ENCODE results near the gene MRTFB. TPM values are rescaled to one million over a fixed set of nuclear protein-coding genes. Genes with fewer than 3 reads are reported as not detected.

Gene MRTFB
- total RNA-seq, 2 experiments from 2014 or later: 12.1 to 13.3 TPM

DNA sequence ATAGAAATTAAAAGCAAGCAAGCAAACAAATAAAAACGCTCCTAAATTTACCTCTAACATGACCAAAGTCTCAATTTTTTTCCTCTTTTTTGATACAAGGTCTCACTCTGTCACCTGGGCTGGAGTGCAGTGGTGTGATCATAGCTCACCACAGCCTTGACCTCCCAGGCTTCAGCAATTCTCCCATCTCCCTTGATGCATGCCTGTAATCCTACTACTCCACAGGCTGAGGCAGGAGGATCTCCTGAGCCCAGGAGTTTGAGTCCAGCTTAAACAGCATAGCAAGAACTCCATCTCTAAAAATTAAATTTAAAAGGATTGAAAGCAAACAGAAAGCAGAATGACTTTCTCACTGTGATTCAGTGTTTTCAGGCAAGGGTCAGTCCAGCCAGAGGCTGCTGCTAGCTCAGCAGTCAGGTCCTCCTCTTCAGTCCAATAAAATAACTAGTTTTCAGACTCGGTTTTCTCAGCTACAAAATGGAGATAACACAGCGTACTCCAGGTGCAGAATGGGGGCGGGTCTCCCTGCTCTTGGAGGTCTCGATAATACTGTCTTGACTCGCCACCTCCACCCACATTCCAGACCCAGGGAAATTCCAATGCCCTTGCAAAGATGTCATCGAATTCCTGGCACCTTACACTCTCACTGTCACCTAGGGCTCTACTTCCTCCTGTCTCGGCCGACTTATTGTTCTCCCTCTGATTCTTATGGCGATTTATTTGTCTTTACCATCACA, 20.7 kb upstream of the MRTFB start:
- Mint-ChIP-seq H3K27ac (no peak overlapping the region), H3K4me3 (no peak overlapping the region)
- ATAC-seq: no peak

DNA sequence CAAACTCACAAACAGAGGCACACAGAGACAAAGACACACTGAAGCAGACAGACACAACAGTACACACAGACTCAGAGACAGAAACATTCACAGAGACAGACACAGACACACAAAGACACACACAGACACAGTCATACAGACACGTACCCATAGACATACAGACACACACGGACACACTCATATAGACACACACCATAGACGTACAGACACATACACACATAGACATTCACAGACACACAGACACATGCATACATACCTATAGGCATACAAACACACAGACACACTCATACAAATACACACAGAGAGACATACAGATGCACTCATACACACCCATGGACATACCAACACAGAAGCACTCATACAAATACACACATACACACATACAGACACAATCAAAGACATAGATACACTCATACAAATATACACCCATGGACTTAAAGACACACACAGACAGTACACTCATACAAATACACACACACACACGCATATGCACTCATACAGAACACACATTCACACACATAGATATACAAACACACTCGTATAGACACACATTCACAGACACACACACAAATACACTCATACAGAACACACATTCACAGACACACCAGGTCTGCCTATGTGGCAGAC, 19.9 kb upstream of the MRTFB start:
- H3K9me3 Mint-ChIP-seq (ENCODE audit: low read depth): no peaks in the 10 kb centered on the region
- ATAC-seq (no peak), DNase-seq (no peak)
- H3K36me3 Mint-ChIP-seq: no peaks in the 10 kb centered on the region
- CTCF ChIA-PET: no interaction called here
- H3K27me3 Mint-ChIP-seq: peaks cover 6% of the 10 kb centered on the region
- no peaks in the 10 kb centered on the region for H3K4me1 Mint-ChIP-seq
- H3K4me3 Mint-ChIP-seq: no peak overlapping the region
- no peak overlapping the region for H3K27ac Mint-ChIP-seq

More for the DNA sequence above, 20.7 kb upstream of the MRTFB start:
- no peak for DNase-seq
- Mint-ChIP-seq H3K36me3 (no peaks in the 10 kb centered on the region), H3K4me1 (no peaks in the 10 kb centered on the region), H3K27me3 (peaks cover 3% of the 10 kb centered on the region), H3K9me3 (ENCODE audit: low read depth) (no peaks in the 10 kb centered on the region)
- CTCF ChIA-PET: no interaction called here

GRCh38 chr16:14056970-14057369, 14.1 kb upstream of the MRTFB start:
- no peaks in the 10 kb centered on the region for H3K4me1 Mint-ChIP-seq
- no peak overlapping the region for H3K27ac Mint-ChIP-seq
- no peaks in the 10 kb centered on the region for H3K9me3 Mint-ChIP-seq (ENCODE audit: low read depth)

GRCh38 chr16:14057878-14058382, 13.2 kb upstream of the MRTFB start:
- DNase-seq: no peak
- Mint-ChIP-seq H3K27me3 (peaks cover 22% of the 10 kb centered on the region), H3K4me1 (no peaks in the 10 kb centered on the region), H3K27ac (no peak overlapping the region), H3K4me3 (no peak overlapping the region), H3K9me3 (ENCODE audit: low read depth) (no peaks in the 10 kb centered on the region), H3K36me3 (no peaks in the 10 kb centered on the region)
- CTCF ChIA-PET: no interaction called here
- ATAC-seq: no peak

More at GRCh38 chr16:14056970-14057369, 14.1 kb upstream of the MRTFB start:
- Mint-ChIP-seq H3K36me3 (no peaks in the 10 kb centered on the region), H3K4me3 (no peak overlapping the region), H3K27me3 (peaks cover 22% of the 10 kb centered on the region)
- CTCF ChIA-PET: interaction anchor here (0.9 kb wide), 1 partner anchor 137 kb away, joined by 3 read pairs; the partner anchor contains the start of gene ERCC4
- no peak for ATAC-seq
- DNase-seq: no peak

- no peak for ATAC-seq
- no peaks in the 10 kb centered on the region for H3K9me3 Mint-ChIP-seq (ENCODE audit: low read depth)
- CTCF ChIA-PET: no interaction called here
These were observed 9.3 kb upstream of the MRTFB start for GRCh38 chr16:14061732-14062259.

GRCh38 chr16:14062261-14062660, 8.9 kb upstream of the MRTFB start:
- no peak for ATAC-seq

More at GRCh38 chr16:14061732-14062259, 9.3 kb upstream of the MRTFB start:
- Mint-ChIP-seq H3K27me3 (peaks cover 14% of the 10 kb centered on the region), H3K27ac (no peak overlapping the region), H3K36me3 (no peaks in the 10 kb centered on the region), H3K4me1 (no peaks in the 10 kb centered on the region), H3K4me3 (no peak overlapping the region)
- DNase-seq: no peak

DNA sequence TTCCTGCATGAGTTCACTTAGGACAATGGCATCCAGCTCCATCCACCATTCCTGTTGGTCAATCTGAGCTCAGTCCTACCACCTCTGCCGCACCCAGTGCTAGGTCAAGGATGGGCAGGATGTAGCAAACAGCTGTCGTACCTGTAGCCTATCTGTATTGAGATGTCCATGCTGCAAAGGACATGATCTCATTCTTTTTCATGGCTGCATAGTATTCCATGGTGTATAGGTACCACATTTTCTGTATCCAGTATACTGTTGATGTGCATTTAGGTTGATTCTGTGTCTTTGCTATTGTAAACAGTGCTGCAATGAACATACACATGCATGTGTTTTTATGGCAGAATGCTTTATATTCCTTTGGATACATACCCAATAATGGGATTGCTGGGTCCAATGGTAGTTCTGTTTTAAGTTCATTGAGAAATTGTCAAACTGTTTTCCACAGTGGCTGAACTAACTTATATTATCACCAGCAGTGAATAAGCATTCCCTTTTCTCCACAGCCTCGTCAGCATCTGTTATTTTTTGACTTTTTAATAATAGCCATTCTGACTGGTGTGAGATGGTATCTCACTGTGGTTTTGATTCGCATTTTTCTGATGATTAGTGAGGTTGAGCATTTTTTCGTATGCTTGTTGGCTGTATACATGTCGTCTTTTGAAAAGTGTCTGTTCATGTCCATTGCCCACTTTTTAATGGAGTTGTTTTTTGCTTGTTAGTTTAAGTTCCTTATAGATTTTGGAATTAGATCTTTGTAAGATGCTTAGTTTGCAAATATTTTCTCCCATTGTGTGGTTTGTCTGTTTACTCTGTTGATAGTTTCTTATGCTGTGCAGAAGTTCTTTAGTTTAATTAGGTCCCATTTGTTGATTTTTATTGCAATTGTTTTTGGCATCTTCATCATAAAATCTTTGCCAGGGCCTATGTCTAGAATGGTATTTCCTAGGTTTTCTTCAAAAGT, 7.2 kb upstream of the MRTFB start:
- no peaks in the 10 kb centered on the region for H3K4me1 Mint-ChIP-seq
- no peak overlapping the region for H3K4me3 Mint-ChIP-seq
- peaks cover 2% of the 10 kb centered on the region for H3K27me3 Mint-ChIP-seq
- CTCF ChIA-PET: no interaction called here
- no peak overlapping the region for H3K27ac Mint-ChIP-seq
- no peaks in the 10 kb centered on the region for H3K9me3 Mint-ChIP-seq (ENCODE audit: low read depth)
- ATAC-seq (no peak), DNase-seq (no peak)
- no peaks in the 10 kb centered on the region for H3K36me3 Mint-ChIP-seq

More at GRCh38 chr16:14062261-14062660, 8.9 kb upstream of the MRTFB start:
- Mint-ChIP-seq H3K36me3 (no peaks in the 10 kb centered on the region), H3K27me3 (peaks cover 10% of the 10 kb centered on the region), H3K4me1 (no peaks in the 10 kb centered on the region), H3K9me3 (ENCODE audit: low read depth) (no peaks in the 10 kb centered on the region), H3K27ac (no peak overlapping the region), H3K4me3 (no peak overlapping the region)
- CTCF ChIA-PET: no interaction called here
- DNase-seq: no peak

DNA sequence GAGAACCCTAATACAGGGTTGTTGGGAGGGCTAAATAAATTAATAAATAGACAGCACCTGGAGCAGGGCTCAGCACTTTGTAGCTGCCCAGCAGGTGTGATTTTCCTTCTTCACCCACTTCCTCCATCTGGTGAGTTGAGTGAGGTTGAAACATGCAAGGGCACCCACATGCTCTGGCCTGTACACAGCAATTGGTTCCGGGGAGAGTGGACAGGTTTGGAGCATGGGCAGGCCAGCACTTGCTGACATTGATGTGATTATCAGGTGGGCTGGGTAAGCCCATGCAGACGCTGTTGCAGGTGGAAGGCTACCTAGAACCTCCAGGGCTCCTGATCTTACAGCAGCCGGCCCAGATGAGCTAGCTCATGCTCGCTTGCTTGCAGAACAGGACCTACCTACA, 1.3 kb upstream of the MRTFB start:
- ATAC-seq: no peak
- H3K4me1 Mint-ChIP-seq: peaks cover 8% of the 10 kb centered on the region
- no peak for DNase-seq
- H3K27ac Mint-ChIP-seq: no peak overlapping the region
- no peaks in the 10 kb centered on the region for H3K36me3 Mint-ChIP-seq
- no peak overlapping the region for H3K4me3 Mint-ChIP-seq
- CTCF ChIA-PET: no interaction called here
- peaks cover under 1% of the 10 kb centered on the region for H3K27me3 Mint-ChIP-seq
- no peaks in the 10 kb centered on the region for H3K9me3 Mint-ChIP-seq (ENCODE audit: low read depth)

GRCh38 chr16:14070555-14070876, 603 bp upstream of the MRTFB start:
- ATAC-seq (no peak), DNase-seq (no peak)
- CTCF ChIA-PET: interaction anchor here (1.7 kb wide), 1 partner anchor 216 kb away, joined by 4 read pairs; no protein-coding TSS in a partner anchor
- H3K4me3 Mint-ChIP-seq: peak overlapping the region; percentile 80
- no peaks in the 10 kb centered on the region for H3K27me3 Mint-ChIP-seq
- no peaks in the 10 kb centered on the region for H3K36me3 Mint-ChIP-seq
- H3K4me1 Mint-ChIP-seq: peaks cover 8% of the 10 kb centered on the region
- H3K27ac Mint-ChIP-seq: peak overlapping the region; percentile 76
- H3K9me3 Mint-ChIP-seq (ENCODE audit: low read depth): no peaks in the 10 kb centered on the region

GRCh38 chr16:14071576-14072271, 605 bp downstream of the MRTFB start:
- no peaks in the 10 kb centered on the region for H3K27me3 Mint-ChIP-seq
- CTCF ChIA-PET: interaction anchor here (1.1 to 1.7 kb wide), 2 partner anchors 152 to 215 kb away, joined by 4 read pairs; partner anchors contain the start of gene ERCC4
- no peaks in the 10 kb centered on the region for H3K9me3 Mint-ChIP-seq (ENCODE audit: low read depth)
- H3K36me3 Mint-ChIP-seq: no peaks in the 10 kb centered on the region
- H3K4me1 Mint-ChIP-seq: peaks cover 8% of the 10 kb centered on the region
- ATAC-seq (peak; percentile 53), DNase-seq (peak; percentile 45)
- peak overlapping the region; percentile 65 for H3K27ac Mint-ChIP-seq
- peak overlapping the region; percentile 78 for H3K4me3 Mint-ChIP-seq

DNA sequence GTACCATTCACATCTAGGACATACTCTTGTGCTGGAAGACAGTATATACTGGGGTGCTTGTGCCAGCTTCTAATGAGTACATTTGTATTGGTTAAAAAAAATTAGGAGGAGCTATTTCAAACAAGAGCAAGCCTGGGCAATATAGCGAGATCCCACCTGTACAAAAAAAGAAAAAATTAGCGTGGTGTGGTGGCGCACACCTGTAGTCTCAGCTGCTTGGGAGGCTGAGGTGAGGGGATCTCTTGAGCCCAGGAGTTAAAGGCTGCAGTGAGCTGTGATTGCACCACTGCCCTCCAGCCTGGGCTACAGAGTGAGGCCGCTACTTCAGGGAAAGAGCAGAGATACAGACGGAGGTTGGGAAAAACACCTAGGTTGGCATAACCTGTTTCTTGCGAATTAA, 1.2 kb downstream of the MRTFB start:
- DNase-seq: no peak
- ATAC-seq: no peak
- Mint-ChIP-seq H3K27me3 (no peaks in the 10 kb centered on the region), H3K4me1 (peaks cover 8% of the 10 kb centered on the region), H3K27ac (no peak overlapping the region), H3K9me3 (ENCODE audit: low read depth) (no peaks in the 10 kb centered on the region), H3K36me3 (no peaks in the 10 kb centered on the region), H3K4me3 (peak overlapping the region; percentile 78)
- CTCF ChIA-PET: interaction anchor here (1.1 to 1.7 kb wide), 2 partner anchors 153 to 214 kb away, joined by 4 read pairs; partner anchors contain the start of gene ERCC4

DNA sequence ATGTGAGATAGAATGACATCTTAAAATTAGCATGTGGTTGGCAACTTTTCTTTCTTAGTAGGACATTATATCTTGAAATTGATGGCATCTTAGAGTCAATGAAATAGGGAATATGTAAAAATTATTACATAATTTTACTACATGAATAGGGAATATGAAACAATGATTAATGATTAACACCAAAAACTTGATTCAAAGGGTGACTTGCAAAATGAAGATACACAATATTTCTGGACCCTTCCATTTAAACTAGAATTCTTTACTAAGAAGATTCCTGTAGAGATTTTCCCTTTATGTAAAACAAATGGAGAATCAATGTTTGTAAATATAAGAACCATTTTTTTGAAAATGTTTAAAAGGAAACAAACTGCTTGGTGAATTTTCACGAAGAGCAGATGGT, 3.4 kb downstream of the MRTFB start:
- CTCF ChIA-PET: no interaction called here
- DNase-seq (no peak), ATAC-seq (no peak)
- H3K9me3 Mint-ChIP-seq (ENCODE audit: low read depth): no peaks in the 10 kb centered on the region
- H3K27me3 Mint-ChIP-seq: no peaks in the 10 kb centered on the region
- no peaks in the 10 kb centered on the region for H3K36me3 Mint-ChIP-seq
- H3K4me3 Mint-ChIP-seq: no peak overlapping the region
- H3K4me1 Mint-ChIP-seq: peaks cover 8% of the 10 kb centered on the region
- no peak overlapping the region for H3K27ac Mint-ChIP-seq
